Prostate gland (tissue), 2 donors: ENCODE measurements around the gene CCDC102B.

ENCODE experiments used
- CTCF ChIP-seq, 4 experiments: fragments of 200-600 bp in 2 of 4; fragments of 450-650 bp in 2 of 4; sonication (generic) in 2 of 4; IDR thresholded peaks; 1 replicate in 3 of 4; 2 replicates in 1 of 4; pipeline ENCODE4 v1.5.1; 2016 to 2019; ENCODE audit warnings: antibody characterized with exemption in 4 of 4, mild to moderate bottlenecking in 2 of 4, moderate library complexity in 2 of 4
- POLR2A ChIP-seq: fragments of 450-650 bp; IDR thresholded peaks from one replicate; pipeline ENCODE4 v1.6.1; 2016; ENCODE audit warnings: antibody characterized with exemption, mild to moderate bottlenecking
- POLR2AphosphoS5 ChIP-seq: sonication (generic); formaldehyde crosslinking; IDR thresholded peaks from one replicate; pipeline ENCODE4 v1.6.1; 2017; ENCODE audit warnings: antibody characterized with exemption

- no peak for TF ChIP-seq CTCF (IDR thresholded peaks at IDR 0.05)
- TF ChIP-seq POLR2A, result no peak
- TF ChIP-seq POLR2AphosphoS5, result no peak
These were observed 146.9 kb downstream of the CCDC102B start for GRCh38 chr18:68944826-68945225.
